Aorta (tissue), 5 donors: ENCODE results near the gene MDH1B. TPM values are rescaled to one million over a fixed set of nuclear protein-coding genes. Genes with fewer than 3 reads are reported as not detected.
"Not testable (repeated sequence)": the region's sequence is repeated elsewhere in the genome, so short reads cannot be mapped to it uniquely, and the experiment has no call there.

ENCODE experiments used
- ATAC-seq: fragments of 200-7000 bp; cut with Tn5 transposase; one replicate; pipeline ENCODE4 v1.9.1; 2022; ENCODE audit warnings: moderate library complexity; ENCODE audit not compliant: low FRiP score
- DNase-seq, 2 donors: peaks; one replicate each; pipeline ENCODE4 v3.0.0-alpha.2; 2020
- H3K27ac ChIP-seq, 2 donors: one replicate each; pipeline ENCODE4 v1.5.1; 2013; ENCODE audit warnings: low read length in 2 of 2, mild to moderate bottlenecking in 2 of 2, moderate library complexity in 2 of 2, control low read depth in 1 of 2, inconsistent platforms in 1 of 2, low read depth in 1 of 2
- H3K27me3 ChIP-seq, 2 donors: one replicate each; pipeline ENCODE4 v1.6.1; 2013; ENCODE audit warnings: control low read depth in 1 of 2, low read length in 1 of 2, mild to moderate bottlenecking in 1 of 2, moderate library complexity in 1 of 2; ENCODE audit not compliant: insufficient read depth in 2 of 2, control insufficient read depth in 1 of 2
- H3K36me3 ChIP-seq, 2 donors: one replicate each; pipeline ENCODE4 v1.6.1; 2013; ENCODE audit warnings: control low read depth in 1 of 2, low read length in 1 of 2, mild to moderate bottlenecking in 1 of 2; ENCODE audit not compliant: insufficient read depth in 2 of 2, control insufficient read depth in 1 of 2
- H3K4me1 ChIP-seq, 2 donors: one replicate each; pipeline ENCODE4 v1.6.1; 2013; ENCODE audit warnings: low read length in 2 of 2, control low read depth in 1 of 2, mild to moderate bottlenecking in 1 of 2, moderate library complexity in 1 of 2; ENCODE audit not compliant: insufficient read depth in 2 of 2, control insufficient read depth in 1 of 2
- H3K4me3 ChIP-seq, 2 donors: one replicate each; pipeline ENCODE4 v1.5.1; 2013; ENCODE audit warnings: low read length in 2 of 2, control low read depth in 1 of 2, mild to moderate bottlenecking in 1 of 2
- H3K9me3 ChIP-seq: one replicate; pipeline ENCODE4 v1.6.1; 2013; ENCODE audit warnings: mild to moderate bottlenecking, low read length; ENCODE audit not compliant: control insufficient read depth
- WGBS, 2 donors: extraction: QIAGEN DNeasy Blood & Tissue Kit; methylation state at CpG; one replicate each; pipeline ENCODE4 v1.1.7; 2013; 5-methylcytosine and 5-hydroxymethylcytosine counted together
- intact Hi-C, 2 donors: fragments of 100-400 bp; cut with DNase I; formaldehyde crosslinking; loops; one replicate each; pipeline versions ENCODE4 v1.14.2 to v1.15.0; 2022
- long read RNA-seq, 2 donors: library from polyadenylated mRNA; unstranded; transcript quantifications; one replicate each; pipeline ENCODE4 v2.0.0, GENCODE V29; 2020 to 2021
- polyA plus RNA-seq, 2 donors: library from polyadenylated mRNA; stranded (reverse); fragments of 200-250 nt; gene quantifications; one replicate each; pipeline ENCODE4 v1.2.3, GENCODE V29; 2013
- total RNA-seq, 2 donors: library from RNA; stranded (reverse); fragmentation: NEBNext Ultra II Directional; extraction: Animal tissue kit (Norgen Biotek cat#: 25700); gene quantifications; one replicate each; pipeline ENCODE4 v1.2.1, GENCODE V29; 2021
- donor health status: healthy with polysubstance abuse.
- donor health status: Bipolar disorder and iron deficiency.
- donor health status: DM: no; HTN: no; CAD: no.
- donor health status: DM: no; HTN: no; CAD: no.
- donor health status: DM: yes; HTN: yes; CAD: no.

MDH1B gene
- under 1 TPM; 0.29 to 0.93 TPM for total RNA-seq
- 1 to 10 TPM; 1.0 to 1.6 TPM for polyA plus RNA-seq
- long read RNA-seq, donor 1, result 0 reads
- long read RNA-seq, donor 2, result 0 reads

GRCh38 chr2:206765242-206766056, at the start of gene MDH1B, which contains the start of gene FASTKD2:
MDH1B (minus strand) TSS chr2:206765328; CDS start chr2:206765271, 57 bp downstream.
FASTKD2 (plus strand) TSS chr2:206765606; CDS start chr2:206766694, 1,088 bp downstream.
- Histone ChIP-seq H3K4me1 (peaks cover 0 to 3% of the 10 kb centered on the region in 2 donors), H3K36me3 (no peaks in the 10 kb centered on the region), H3K27ac (peak within 1 kb of the TSS in 1 of 2 donors; percentile 96), H3K4me3 (peak within 1 kb of the TSS; percentile 86 to 98), H3K9me3 (no peaks in the 10 kb centered on the region), H3K27me3 (no peaks in the 10 kb centered on the region)
- DNase-seq, result peak; percentile 94 to 97
- ATAC-seq, result peak; percentile 97
- intact Hi-C loops, result no loop called here
- 0% methylated on average over 46 of the region's 46 CpGs for WGBS, 2 donors

DNA sequence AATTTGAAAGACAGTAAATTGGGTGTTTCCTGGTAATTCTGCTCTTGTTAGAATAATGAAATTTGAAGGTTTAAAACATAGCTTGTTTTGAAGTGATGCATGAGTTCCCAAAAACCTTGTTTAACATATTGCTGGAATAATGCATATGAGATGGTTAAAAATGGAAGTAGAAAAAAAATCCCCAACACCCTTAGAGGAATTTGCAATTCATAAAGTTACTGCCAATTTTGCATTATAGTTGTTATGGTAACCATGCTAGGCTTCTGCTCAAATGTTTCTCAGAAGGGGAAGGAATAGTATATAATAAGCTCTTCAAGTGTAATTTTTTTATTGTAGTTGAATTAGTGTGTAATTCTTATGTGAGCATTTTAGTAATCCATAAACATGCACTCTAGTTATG, 49.4 kb upstream of the MDH1B start:
- ATAC-seq, result no peak
- no peaks in the 10 kb centered on the region for H3K36me3 ChIP-seq
- intact Hi-C loops, result no loop called here

DNA sequence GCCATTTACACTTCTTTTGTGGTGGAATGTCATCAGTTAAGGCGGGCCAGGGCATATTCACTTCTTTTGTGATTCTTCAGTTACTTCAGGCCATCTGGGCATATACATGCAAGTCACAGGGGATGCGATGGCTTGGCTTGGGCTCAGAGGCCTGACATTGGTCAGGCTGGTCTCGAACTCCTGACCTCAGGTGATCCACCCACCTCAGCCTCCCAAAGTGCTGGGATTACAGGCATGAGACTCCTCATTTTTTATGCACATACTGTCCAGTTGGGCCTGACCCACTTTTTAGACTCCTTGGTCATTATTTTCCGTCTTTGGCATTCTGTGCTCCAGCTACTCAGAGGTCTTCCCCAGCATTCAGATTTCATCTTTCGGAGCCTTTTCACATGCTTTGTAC, 47.3 kb upstream of the MDH1B start:
- 94 to 96% methylated on average over 5 of the region's 5 CpGs for WGBS, 2 donors
- H3K4me1 ChIP-seq, H3K36me3 ChIP-seq, H3K9me3 ChIP-seq, intact Hi-C loops, H3K4me3 ChIP-seq, H3K27ac ChIP-seq, DNase-seq, ATAC-seq, H3K27me3 ChIP-seq: not testable (repeated sequence)

More for the DNA sequence above, 49.4 kb upstream of the MDH1B start:
- no peak for DNase-seq
- no peak overlapping the region for H3K4me3 ChIP-seq
- H3K27me3 ChIP-seq, result no peaks in the 10 kb centered on the region
- H3K9me3 ChIP-seq, result peaks cover 1% of the 10 kb centered on the region
- peaks cover 0 to 2% of the 10 kb centered on the region in 2 donors for H3K4me1 ChIP-seq
- no peak overlapping the region for H3K27ac ChIP-seq

- not testable (repeated sequence) for ATAC-seq
Observed at GRCh38 chr2:206807624-206808023, 42.5 kb upstream of the MDH1B start.

DNA sequence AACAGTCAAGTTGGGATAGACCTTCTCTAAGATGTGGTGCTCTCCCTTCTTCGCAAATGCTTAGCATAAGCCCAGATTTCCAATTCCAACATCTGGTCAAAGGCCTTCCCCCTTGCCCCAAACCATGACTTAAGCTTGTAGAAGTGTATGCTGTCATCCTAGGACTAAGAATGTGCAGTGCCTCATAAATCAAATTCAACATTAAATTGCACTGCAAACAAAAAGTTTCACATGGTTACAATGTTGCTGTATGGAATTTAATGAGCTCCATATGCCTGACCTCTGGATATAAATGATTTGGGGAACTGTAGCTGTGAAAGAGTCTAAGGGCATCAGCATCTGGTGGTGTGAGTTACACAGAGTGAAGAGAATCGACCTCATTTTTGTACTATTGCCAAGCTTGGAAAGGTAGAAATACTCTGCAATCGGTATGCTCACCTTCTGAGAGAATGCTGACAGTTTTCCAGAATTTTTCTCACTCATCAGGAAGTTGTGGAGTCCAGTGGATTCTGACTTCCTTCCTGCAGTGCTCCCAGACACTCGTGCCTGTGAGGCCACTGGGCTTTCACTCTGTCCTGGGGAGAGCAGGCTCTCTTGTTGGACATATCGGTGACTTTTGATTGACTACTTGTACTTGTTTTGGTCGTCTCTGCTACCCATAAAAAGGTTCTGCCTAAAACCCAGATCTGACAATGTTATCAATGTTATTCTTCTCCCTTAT, 40.9 kb upstream of the MDH1B start:
- Histone ChIP-seq H3K27ac (no peak overlapping the region), H3K9me3 (no peaks in the 10 kb centered on the region), H3K4me3 (no peak overlapping the region), H3K4me1 (no peaks in the 10 kb centered on the region), H3K36me3 (no peaks in the 10 kb centered on the region), H3K27me3 (no peaks in the 10 kb centered on the region)
- no peak for ATAC-seq
- no peak for DNase-seq
- WGBS, 2 donors, result 47 to 64% methylated on average over 6 of the region's 6 CpGs
- intact Hi-C loops, result loop anchor here in 1 of 2 donors (10.0 kb wide), 1 partner anchor 179 kb away; no protein-coding TSS in a partner anchor

More at GRCh38 chr2:206807624-206808023, 42.5 kb upstream of the MDH1B start:
- H3K27ac ChIP-seq, H3K4me1 ChIP-seq, H3K9me3 ChIP-seq, DNase-seq, H3K36me3 ChIP-seq, H3K4me3 ChIP-seq, H3K27me3 ChIP-seq: not testable (repeated sequence)
- intact Hi-C loops, result loop anchor here in 1 of 2 donors (10.0 kb wide), 1 partner anchor 177 kb away; no protein-coding TSS in a partner anchor
- 84 to 85% methylated on average over 2 of the region's 3 CpGs for WGBS, 2 donors

DNA sequence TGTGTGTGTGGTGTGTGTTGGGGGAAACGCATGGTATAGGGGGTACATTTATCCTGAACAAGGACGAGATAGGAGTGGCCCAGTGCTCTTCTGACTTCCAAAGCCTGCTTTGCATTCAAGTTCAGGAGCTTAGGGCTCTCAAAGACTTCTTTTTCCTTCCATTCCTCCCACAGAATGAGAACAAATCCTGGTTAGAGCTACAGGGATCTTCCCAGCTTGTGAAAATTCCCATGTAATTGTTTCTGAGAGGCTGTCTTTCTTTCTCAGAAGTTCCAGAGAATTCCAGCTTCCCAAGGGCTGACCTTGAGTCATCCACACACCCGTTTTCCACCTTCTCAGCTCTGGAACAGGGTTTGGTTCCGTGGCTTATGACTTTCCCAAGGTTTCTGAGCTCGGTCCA, 39.2 kb upstream of the MDH1B start:
- H3K27me3 ChIP-seq, result no peaks in the 10 kb centered on the region
- intact Hi-C loops, result loop anchor here (5.0 to 10.0 kb wide), 2 partner anchors 178 to 180 kb away; no protein-coding TSS in a partner anchor
- H3K4me3 ChIP-seq, result no peak overlapping the region
- H3K4me1 ChIP-seq, result no peaks in the 10 kb centered on the region
- no peaks in the 10 kb centered on the region for H3K9me3 ChIP-seq
- H3K36me3 ChIP-seq, result no peaks in the 10 kb centered on the region
- 60 to 76% methylated on average over 5 of the region's 5 CpGs for WGBS, 2 donors
- ATAC-seq, result peak; percentile 15
- no peak overlapping the region for H3K27ac ChIP-seq
- no peak for DNase-seq

GRCh38 chr2:206802654-206803514, 37.8 kb upstream of the MDH1B start:
- intact Hi-C loops, result loop anchor here (5.0 to 10.0 kb wide), 2 partner anchors 179 to 182 kb away; no protein-coding TSS in a partner anchor
- no peak overlapping the region for H3K27ac ChIP-seq
- H3K4me1 ChIP-seq, result no peaks in the 10 kb centered on the region
- H3K4me3 ChIP-seq, result no peak overlapping the region
- H3K36me3 ChIP-seq, result no peaks in the 10 kb centered on the region
- DNase-seq (no peak), ATAC-seq (no peak)
- WGBS, 2 donors, result 89 to 91% methylated on average over 7 of the region's 7 CpGs
- no peaks in the 10 kb centered on the region for H3K27me3 ChIP-seq
- no peaks in the 10 kb centered on the region for H3K9me3 ChIP-seq
